ENCODE data around the gene ZNF426.
A peak's percentile ranks its signal among the peaks of the same experiment; 100 is the strongest.

Gene ZNF426

DNA sequence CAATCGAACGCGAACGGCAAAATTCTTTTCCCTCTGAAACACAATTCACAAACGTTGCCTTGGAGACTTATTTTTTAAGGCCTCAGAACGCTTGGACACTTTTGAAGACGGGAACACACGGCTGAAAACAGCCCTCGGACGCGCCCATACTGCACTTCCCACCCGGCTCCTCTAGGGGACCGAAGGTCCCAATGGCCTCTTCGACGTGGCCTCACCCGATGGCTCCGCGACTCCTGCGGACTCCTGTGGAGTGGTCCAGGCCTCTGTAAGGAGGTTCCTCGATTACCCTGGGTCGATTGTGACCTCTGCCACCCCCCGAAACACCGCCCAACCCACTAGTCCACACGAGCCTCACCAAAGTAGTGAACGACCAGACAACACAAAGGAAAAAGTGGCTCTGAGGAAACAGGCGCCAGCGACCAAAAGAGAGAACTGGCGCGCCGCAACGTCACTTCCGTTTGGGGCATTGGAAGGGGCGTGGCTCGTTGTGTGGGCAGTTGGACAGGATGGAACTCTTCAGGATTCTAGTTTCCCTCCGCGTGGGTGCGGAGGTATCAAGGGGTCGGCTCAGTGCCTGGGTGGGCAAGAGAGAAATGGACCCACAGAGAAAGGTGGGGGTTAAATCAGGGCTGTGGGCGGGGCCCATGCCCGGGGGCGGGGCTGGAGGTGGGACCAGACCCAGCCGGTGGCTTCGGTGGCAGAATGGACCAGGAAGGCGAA lies 40.1 kb downstream of the ZNF426 start, which contains the start of gene ZNF560:
TSS of gene ZNF560 (minus strand) at position 434 of the 720 bp plus-strand sequence. CDS start 23,303 bp downstream, outside the sequence.
- peak; percentile 16 for TF ChIP-seq CTCF (IDR thresholded peaks at IDR 0.05; ENCODE audit: insufficient read depth, low read length, missing control alignments)
- ChIA-PET CTCF (no interaction called here), POLR2A (no interaction called here)
- DNase-seq (ENCODE audit: low read depth, low spot score), result no peak
- peak within 1 kb of the TSS; percentile 46 for H3K4me3 ChIP-seq (ENCODE audit: low read depth, low read length)

GRCh38 chr19:9494096-9494495 lies 44.3 kb downstream of the ZNF426 start:
- no peak for DNase-seq (ENCODE audit: low read depth, low spot score)
- POLR2A ChIA-PET, result no interaction called here
- TF ChIP-seq CTCF (IDR thresholded peaks at IDR 0.05; ENCODE audit: insufficient read depth, low read length, missing control alignments), result no peak

GRCh38 chr19:9487016-9487415 lies 51.4 kb downstream of the ZNF426 start:
- ChIA-PET POLR2A (no interaction called here), CTCF (no interaction called here)
- no peak for DNase-seq (ENCODE audit: low read depth, low spot score)
- H3K4me3 ChIP-seq (ENCODE audit: low read depth, low read length), result no peak overlapping the region
- TF ChIP-seq CTCF (IDR thresholded peaks at IDR 0.05; ENCODE audit: insufficient read depth, low read length, missing control alignments), result no peak

More at GRCh38 chr19:9494096-9494495, 44.3 kb downstream of the ZNF426 start:
- H3K4me3 ChIP-seq (ENCODE audit: low read depth, low read length), result no peak overlapping the region
- CTCF ChIA-PET, result no interaction called here

DNA sequence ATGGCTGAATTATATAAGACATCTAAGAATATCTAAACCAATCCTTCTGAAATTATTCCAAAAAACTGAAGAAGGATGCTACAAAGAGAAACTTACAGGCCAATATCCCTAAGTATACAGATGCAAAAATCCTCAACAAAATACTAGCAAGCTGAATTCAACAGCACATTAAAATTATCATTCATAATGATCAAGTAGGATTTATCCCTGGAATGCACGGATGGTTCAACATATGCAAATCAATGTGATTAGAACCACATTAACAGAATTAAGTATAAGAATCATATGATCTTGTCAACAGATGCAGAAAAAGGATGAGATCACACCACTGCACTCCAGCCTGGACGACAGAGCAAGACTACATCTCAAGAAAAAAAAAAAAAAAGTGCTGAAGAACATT lies 53.3 kb downstream of the ZNF426 start:
- ChIA-PET POLR2A (no interaction called here), CTCF (interaction anchor here (0.7 kb wide), 1 partner anchor 232 kb away, joined by 3 read pairs; no protein-coding TSS in a partner anchor)
- no peak for TF ChIP-seq CTCF (IDR thresholded peaks at IDR 0.05; ENCODE audit: insufficient read depth, low read length, missing control alignments)
- no peak overlapping the region for H3K4me3 ChIP-seq (ENCODE audit: low read depth, low read length)
- no peak for DNase-seq (ENCODE audit: low read depth, low spot score)

- TF ChIP-seq CTCF (IDR thresholded peaks at IDR 0.05; ENCODE audit: insufficient read depth, low read length, missing control alignments), result no peak
- ChIA-PET POLR2A (no interaction called here), CTCF (no interaction called here)
These were observed 63.5 kb downstream of the ZNF426 start for GRCh38 chr19:9474975-9475374.

More at GRCh38 chr19:9474975-9475374, 63.5 kb downstream of the ZNF426 start:
- no peak overlapping the region for H3K4me3 ChIP-seq (ENCODE audit: low read depth, low read length)
- no peak for DNase-seq (ENCODE audit: low read depth, low spot score)
